Tibial nerve (tissue), 3 donors: Measurements from ENCODE around the gene TMCC1.

Experiments
- POLR2A ChIP-seq, 2 donors: fragments of 450-650 bp; IDR thresholded peaks; one replicate each; pipeline ENCODE4 v1.6.1; 2017; ENCODE audit warnings: antibody characterized with exemption in 2 of 2, mild to moderate bottlenecking in 2 of 2, moderate library complexity in 2 of 2
- TF ChIP-seq, protein P1 (sequence below), 5 experiments: fragments of 200-600 bp in 3 of 5; fragments of 450-650 bp in 2 of 5; sonication (generic) in 3 of 5; IDR thresholded peaks; one replicate each; pipeline ENCODE4 v1.5.1; 2016 to 2019; ENCODE audit warnings: antibody characterized with exemption in 5 of 5, mild to moderate bottlenecking in 3 of 5, moderate library complexity in 2 of 5

DNA sequence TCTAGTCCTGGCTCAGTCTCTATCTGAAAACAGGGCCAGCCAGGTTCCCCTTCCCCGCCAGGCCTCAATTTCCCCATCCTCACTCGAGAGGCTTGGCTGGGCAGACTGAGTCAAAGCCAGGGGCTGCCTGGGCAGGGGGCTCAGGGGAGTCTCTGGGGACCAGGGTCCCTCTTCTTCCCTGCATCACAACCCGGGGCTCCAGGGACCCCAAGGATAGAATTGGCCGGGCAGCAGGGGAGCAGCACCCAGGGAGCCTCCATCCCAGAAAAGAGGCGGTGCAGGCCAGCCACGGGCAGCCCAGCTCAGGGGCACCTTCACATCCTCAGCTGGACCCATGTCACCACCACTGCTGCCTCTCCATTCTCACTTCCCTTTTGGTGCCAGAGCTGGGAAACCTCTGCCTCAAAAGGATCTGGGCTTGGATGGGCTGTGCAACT, 273.8 kb downstream of the TMCC1 start:
- TF ChIP-seq, protein P1, sequence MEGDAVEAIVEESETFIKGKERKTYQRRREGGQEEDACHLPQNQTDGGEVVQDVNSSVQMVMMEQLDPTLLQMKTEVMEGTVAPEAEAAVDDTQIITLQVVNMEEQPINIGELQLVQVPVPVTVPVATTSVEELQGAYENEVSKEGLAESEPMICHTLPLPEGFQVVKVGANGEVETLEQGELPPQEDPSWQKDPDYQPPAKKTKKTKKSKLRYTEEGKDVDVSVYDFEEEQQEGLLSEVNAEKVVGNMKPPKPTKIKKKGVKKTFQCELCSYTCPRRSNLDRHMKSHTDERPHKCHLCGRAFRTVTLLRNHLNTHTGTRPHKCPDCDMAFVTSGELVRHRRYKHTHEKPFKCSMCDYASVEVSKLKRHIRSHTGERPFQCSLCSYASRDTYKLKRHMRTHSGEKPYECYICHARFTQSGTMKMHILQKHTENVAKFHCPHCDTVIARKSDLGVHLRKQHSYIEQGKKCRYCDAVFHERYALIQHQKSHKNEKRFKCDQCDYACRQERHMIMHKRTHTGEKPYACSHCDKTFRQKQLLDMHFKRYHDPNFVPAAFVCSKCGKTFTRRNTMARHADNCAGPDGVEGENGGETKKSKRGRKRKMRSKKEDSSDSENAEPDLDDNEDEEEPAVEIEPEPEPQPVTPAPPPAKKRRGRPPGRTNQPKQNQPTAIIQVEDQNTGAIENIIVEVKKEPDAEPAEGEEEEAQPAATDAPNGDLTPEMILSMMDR (IDR thresholded peaks at IDR 0.05) = no peak
- no peak for TF ChIP-seq POLR2A (IDR thresholded peaks at IDR 0.05)
